ENCODE results near the gene PAM.

The PAM gene

DNA sequence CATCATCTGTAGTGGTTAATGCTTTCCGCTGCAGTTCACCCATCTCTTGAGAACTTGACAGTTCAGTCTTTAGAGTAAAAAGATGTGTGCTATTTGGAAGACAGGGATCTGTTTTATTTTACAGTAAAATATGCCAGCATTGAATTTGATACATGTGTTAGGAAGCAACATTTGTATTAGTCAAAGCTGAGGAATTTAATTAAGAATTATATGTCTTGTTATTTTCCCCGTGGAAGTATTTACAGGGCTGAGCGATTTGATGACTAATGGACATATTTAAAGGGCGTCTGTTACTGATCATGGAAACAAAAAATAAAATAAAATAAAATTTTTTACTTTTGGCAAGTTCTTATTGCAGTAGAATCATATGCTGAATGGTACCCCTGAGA, 101.3 kb downstream of the PAM start:
- H4K20me1 ChIP-seq (ENCODE audit: insufficient read depth, low read length), result no peaks in the 10 kb centered on the region
- no peak overlapping the region for H3K27ac ChIP-seq (ENCODE audit: low read length)
- no peaks in the 10 kb centered on the region for H3K4me1 ChIP-seq (ENCODE audit: low read length)
- no peaks in the 10 kb centered on the region for H3K9me2 ChIP-seq (replicated peaks; ENCODE audit: insufficient read depth, low read length)
- no peaks in the 10 kb centered on the region for H3F3A ChIP-seq (ENCODE audit: insufficient read depth, low read length)
- no peak overlapping the region for H3K4me3 ChIP-seq (ENCODE audit: low read length)
- no peaks in the 10 kb centered on the region for H3K36me3 ChIP-seq (replicated peaks; ENCODE audit: insufficient read depth, low read length)
- H3K9ac ChIP-seq (ENCODE audit: low read length), result no peak overlapping the region
- H3K79me2 ChIP-seq (ENCODE audit: low read length), result no peaks in the 10 kb centered on the region
- no peak for DNase-seq
- H2AFZ ChIP-seq (ENCODE audit: low read length), result no peak overlapping the region
- TF ChIP-seq EZH2phosphoT487 (IDR thresholded peaks at IDR 0.05; ENCODE audit: low read length) (no peak), EZH2 (optimal IDR thresholded peaks at IDR 0.05; ENCODE audit: low read depth, low read length) (no peak)
- TF ChIP-seq, protein P1, sequence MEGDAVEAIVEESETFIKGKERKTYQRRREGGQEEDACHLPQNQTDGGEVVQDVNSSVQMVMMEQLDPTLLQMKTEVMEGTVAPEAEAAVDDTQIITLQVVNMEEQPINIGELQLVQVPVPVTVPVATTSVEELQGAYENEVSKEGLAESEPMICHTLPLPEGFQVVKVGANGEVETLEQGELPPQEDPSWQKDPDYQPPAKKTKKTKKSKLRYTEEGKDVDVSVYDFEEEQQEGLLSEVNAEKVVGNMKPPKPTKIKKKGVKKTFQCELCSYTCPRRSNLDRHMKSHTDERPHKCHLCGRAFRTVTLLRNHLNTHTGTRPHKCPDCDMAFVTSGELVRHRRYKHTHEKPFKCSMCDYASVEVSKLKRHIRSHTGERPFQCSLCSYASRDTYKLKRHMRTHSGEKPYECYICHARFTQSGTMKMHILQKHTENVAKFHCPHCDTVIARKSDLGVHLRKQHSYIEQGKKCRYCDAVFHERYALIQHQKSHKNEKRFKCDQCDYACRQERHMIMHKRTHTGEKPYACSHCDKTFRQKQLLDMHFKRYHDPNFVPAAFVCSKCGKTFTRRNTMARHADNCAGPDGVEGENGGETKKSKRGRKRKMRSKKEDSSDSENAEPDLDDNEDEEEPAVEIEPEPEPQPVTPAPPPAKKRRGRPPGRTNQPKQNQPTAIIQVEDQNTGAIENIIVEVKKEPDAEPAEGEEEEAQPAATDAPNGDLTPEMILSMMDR (IDR thresholded peaks at IDR 0.05; ENCODE audit: low read length), result no peak
- H3K4me2 ChIP-seq (ENCODE audit: low read depth, low read length), result no peak overlapping the region
- no peaks in the 10 kb centered on the region for H3K9me3 ChIP-seq (replicated peaks; ENCODE audit: insufficient read depth, low read length)
- H3K27me3 ChIP-seq (replicated peaks; ENCODE audit: insufficient read depth, low read length), result no peaks in the 10 kb centered on the region

- no peak overlapping the region for H3K4me2 ChIP-seq (ENCODE audit: low read depth, low read length)
- H2AFZ ChIP-seq (ENCODE audit: low read length), result no peak overlapping the region
- no peak overlapping the region for H3K27ac ChIP-seq (ENCODE audit: low read length)
- H3K4me3 ChIP-seq (ENCODE audit: low read length), result no peak overlapping the region
- no peaks in the 10 kb centered on the region for H3K36me3 ChIP-seq (replicated peaks; ENCODE audit: insufficient read depth, low read length)
- no peaks in the 10 kb centered on the region for H4K20me1 ChIP-seq (ENCODE audit: insufficient read depth, low read length)
- no peaks in the 10 kb centered on the region for H3F3A ChIP-seq (ENCODE audit: insufficient read depth, low read length)
- no peak overlapping the region for H3K9ac ChIP-seq (ENCODE audit: low read length)
- H3K4me1 ChIP-seq (ENCODE audit: low read length), result no peaks in the 10 kb centered on the region
- no peak for DNase-seq
- H3K79me2 ChIP-seq (ENCODE audit: low read length), result no peaks in the 10 kb centered on the region
- H3K27me3 ChIP-seq (replicated peaks; ENCODE audit: insufficient read depth, low read length), result no peaks in the 10 kb centered on the region
- no peaks in the 10 kb centered on the region for H3K9me2 ChIP-seq (replicated peaks; ENCODE audit: insufficient read depth, low read length)
- TF ChIP-seq EZH2phosphoT487 (IDR thresholded peaks at IDR 0.05; ENCODE audit: low read length) (no peak), EZH2 (optimal IDR thresholded peaks at IDR 0.05; ENCODE audit: low read depth, low read length) (no peak)
- TF ChIP-seq, protein P1 (IDR thresholded peaks at IDR 0.05; ENCODE audit: low read length), result no peak
- H3K9me3 ChIP-seq (replicated peaks; ENCODE audit: insufficient read depth, low read length), result no peaks in the 10 kb centered on the region
These were observed 102.1 kb downstream of the PAM start for GRCh38 chr5:102857076-102857818.

- H3K27me3 ChIP-seq (replicated peaks; ENCODE audit: insufficient read depth, low read length), result no peaks in the 10 kb centered on the region
- H3K9me3 ChIP-seq (replicated peaks; ENCODE audit: insufficient read depth, low read length), result no peaks in the 10 kb centered on the region
- H3K27ac ChIP-seq (ENCODE audit: low read length), result no peak overlapping the region
- no peaks in the 10 kb centered on the region for H3K36me3 ChIP-seq (replicated peaks; ENCODE audit: insufficient read depth, low read length)
- H3K4me3 ChIP-seq (ENCODE audit: low read length), result no peak overlapping the region
- H4K20me1 ChIP-seq (ENCODE audit: insufficient read depth, low read length), result no peaks in the 10 kb centered on the region
- no peaks in the 10 kb centered on the region for H3K9me2 ChIP-seq (replicated peaks; ENCODE audit: insufficient read depth, low read length)
- TF ChIP-seq EZH2 (optimal IDR thresholded peaks at IDR 0.05; ENCODE audit: low read depth, low read length) (no peak), EZH2phosphoT487 (IDR thresholded peaks at IDR 0.05; ENCODE audit: low read length) (no peak)
- TF ChIP-seq, protein P1 (IDR thresholded peaks at IDR 0.05; ENCODE audit: low read length), result no peak
- H3K4me2 ChIP-seq (ENCODE audit: low read depth, low read length), result no peak overlapping the region
- no peak overlapping the region for H3K9ac ChIP-seq (ENCODE audit: low read length)
- no peaks in the 10 kb centered on the region for H3F3A ChIP-seq (ENCODE audit: insufficient read depth, low read length)
- no peak overlapping the region for H2AFZ ChIP-seq (ENCODE audit: low read length)
- H3K79me2 ChIP-seq (ENCODE audit: low read length), result no peaks in the 10 kb centered on the region
- DNase-seq, result no peak
- no peaks in the 10 kb centered on the region for H3K4me1 ChIP-seq (ENCODE audit: low read length)
These were observed 103.1 kb downstream of the PAM start for GRCh38 chr5:102858221-102858620.

Measured in MM.1S (cell line).